DLD1 (cell line): ENCODE measurements around the gene FAM149B1.
"Not testable (repeated sequence)": the region's sequence is repeated elsewhere in the genome, so short reads cannot be mapped to it uniquely, and the experiment has no call there.

Experiments used
- in situ Hi-C: cut with HindIII; loops from 2 replicates; pipeline ENCODE4 v1.10.0; 2017; ENCODE audit warnings: low sequenced_read_pairs

Gene FAM149B1

DNA sequence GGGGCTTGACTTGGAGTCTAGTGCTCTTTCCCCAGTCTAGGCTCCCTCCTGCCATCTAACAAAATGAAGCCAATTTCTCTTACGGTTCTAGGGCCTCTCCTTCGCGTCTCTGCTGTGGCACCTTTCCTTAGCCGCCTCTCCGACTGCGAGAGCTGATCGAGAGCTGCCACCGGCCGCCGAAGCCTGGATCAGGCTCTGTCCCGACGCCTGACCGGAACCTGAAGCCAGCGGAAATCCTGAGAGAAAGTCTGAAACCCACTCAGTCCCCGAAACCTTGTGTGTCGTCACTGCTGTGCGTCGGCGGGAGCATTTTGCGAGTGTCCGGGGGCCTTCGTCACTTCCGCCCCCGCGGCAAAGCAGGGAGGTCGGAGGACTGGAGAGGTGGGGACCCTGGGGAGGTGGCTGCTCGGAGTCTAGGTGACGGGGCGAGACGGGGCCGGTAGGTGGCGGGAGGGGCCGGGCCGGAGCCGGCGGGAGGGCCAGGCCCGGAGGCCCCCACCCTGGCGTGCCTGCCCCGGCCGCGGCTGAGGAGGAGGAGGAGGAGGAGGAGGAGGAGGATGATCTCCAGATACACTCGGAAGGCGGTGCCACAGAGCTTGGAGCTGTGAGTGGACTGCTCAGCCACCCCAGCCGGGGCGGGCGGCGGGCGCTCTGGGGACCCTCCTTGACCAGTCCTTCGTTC lies at the start of gene FAM149B1, which contains the start of gene ECD:
Gene FAM149B1 (plus strand): TSS at position 337 of the 682 bp plus-strand sequence. CDS start 221 bp downstream, at position 558.
Gene ECD (minus strand): TSS at position 226 of the 682 bp plus-strand sequence. CDS start 4,071 bp downstream, outside the sequence.
- in situ Hi-C loops, result no loop called here

DNA sequence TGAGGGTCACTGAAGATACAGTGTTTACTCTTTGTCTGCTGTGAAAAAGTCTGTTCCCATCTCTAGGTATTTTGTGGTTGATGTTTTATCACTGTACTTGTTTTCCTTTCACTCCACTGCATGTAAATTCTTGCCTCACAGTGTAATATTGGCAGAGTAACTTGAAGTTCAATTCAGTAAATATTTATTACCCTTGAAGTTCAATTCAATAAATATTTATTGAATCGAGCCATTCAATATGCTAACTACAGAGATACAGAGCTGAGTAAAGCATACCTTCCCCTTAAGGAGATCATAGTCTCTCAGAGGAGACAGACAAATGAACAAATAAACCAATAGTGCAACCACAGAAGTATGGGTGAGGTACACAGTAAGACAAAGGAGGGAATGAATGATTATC lies 48.5 kb upstream of the FAM149B1 start:
- in situ Hi-C loops, result no loop called here

DNA sequence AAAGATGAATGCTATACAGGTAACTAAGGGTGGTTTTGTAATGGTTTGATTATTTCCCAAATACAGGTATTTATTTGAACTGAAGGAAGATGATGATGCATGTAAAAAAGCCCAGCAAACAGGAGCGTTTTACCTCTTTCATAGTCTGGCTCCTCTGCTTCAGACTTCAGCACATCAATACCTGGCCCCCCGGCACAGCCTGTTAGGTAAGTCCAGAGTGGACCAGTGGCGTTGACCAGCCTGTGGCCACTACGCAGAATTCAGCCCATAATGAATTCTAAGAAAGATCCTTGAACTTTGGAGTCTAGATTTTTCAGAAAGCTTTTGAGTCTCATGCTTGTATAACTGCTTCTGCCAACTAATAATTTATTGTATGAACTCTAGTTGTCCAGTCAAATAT lies 48.0 kb upstream of the FAM149B1 start:
- in situ Hi-C loops, result no loop called here

- in situ Hi-C loops, result no loop called here
These were observed 41.6 kb upstream of the FAM149B1 start for GRCh38 chr10:73126343-73126742.

GRCh38 chr10:73131301-73131700 lies 36.6 kb upstream of the FAM149B1 start:
- in situ Hi-C loops, result no loop called here

GRCh38 chr10:73131913-73132686 lies 35.8 kb upstream of the FAM149B1 start:
- in situ Hi-C loops, result no loop called here

- in situ Hi-C loops, result no loop called here
These were observed 33.2 kb upstream of the FAM149B1 start for GRCh38 chr10:73134727-73135126.

- in situ Hi-C loops, result no loop called here
These were observed 31.3 kb upstream of the FAM149B1 start for GRCh38 chr10:73136627-73137026.

- in situ Hi-C loops, result no loop called here
These were observed 28.7 kb upstream of the FAM149B1 start for GRCh38 chr10:73139251-73139650.

- in situ Hi-C loops, result no loop called here
These were observed 26.3 kb upstream of the FAM149B1 start for GRCh38 chr10:73141603-73142002.

- in situ Hi-C loops, result not testable (repeated sequence)
These were observed 17.1 kb upstream of the FAM149B1 start for GRCh38 chr10:73150633-73151413.

- in situ Hi-C loops, result no loop called here
These were observed 15.9 kb upstream of the FAM149B1 start for GRCh38 chr10:73152009-73152408.

DNA sequence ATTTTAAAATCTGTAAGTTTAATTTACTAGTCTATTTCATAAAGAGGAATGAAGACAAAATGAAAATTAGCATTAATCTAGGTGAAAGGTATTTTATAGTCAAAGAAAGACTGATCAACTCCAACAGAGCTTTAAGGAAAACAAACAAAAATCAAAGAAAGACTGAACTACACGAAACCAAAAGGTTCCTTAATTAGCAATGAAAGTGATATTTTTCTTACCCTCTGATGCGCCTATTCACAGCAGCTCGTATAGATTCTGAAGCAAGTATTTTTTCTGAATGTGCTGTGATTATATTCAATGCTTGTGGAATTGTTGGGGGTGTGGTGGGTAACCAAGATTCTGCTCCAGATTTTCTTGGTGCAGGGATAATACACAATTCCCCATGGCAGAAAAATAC lies 11.9 kb upstream of the FAM149B1 start:
- in situ Hi-C loops, result no loop called here

DNA sequence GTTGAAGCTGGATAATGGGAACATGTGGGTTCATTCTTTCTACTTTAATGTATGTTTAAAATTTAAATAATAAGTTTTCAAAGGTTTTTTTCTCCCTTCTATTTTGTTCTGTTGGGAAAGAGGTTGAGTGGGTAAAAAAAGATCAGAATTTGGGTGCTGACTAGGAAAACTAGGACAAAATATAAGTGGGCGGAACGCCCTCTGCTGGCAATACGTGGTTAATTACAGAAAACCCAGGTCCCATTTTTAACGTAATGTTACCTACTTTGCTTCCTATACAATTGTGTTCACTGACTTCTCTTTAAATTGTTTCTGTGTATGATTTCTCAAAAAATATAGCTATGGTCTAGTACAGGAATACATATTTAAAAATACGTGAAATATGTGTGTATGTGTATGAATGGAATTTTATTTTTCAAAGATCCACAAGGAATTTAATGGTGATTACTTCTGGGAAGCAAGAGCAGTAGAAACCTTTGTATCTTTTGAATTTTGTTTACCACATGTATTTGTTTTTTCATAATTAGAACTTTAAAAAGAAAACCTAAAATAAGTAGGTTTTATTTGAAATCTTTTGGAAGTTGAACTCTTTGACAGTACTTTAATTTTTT lies 8.8 kb upstream of the FAM149B1 start:
- in situ Hi-C loops, result no loop called here

DNA sequence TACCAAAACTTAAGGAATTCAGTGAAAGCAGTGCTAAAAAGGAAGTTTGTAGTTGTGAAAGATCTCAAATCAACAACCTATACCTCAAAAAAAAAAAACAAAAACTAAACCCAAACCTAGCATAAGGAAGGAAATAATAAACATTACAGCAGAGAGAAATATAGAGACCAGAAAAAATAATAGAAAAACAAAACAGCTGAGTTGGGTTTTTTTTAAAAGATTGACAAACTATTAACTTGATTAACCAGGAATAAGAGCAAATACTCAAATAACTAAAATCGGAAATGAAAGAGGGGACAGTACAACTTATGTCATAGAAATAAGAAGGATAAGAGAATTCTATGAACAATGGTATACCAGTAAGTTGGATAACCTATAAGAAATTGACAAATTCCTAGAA lies 6.8 kb upstream of the FAM149B1 start:
- in situ Hi-C loops, result no loop called here

GRCh38 chr10:73161662-73162061 lies 6.3 kb upstream of the FAM149B1 start:
- in situ Hi-C loops, result no loop called here

DNA sequence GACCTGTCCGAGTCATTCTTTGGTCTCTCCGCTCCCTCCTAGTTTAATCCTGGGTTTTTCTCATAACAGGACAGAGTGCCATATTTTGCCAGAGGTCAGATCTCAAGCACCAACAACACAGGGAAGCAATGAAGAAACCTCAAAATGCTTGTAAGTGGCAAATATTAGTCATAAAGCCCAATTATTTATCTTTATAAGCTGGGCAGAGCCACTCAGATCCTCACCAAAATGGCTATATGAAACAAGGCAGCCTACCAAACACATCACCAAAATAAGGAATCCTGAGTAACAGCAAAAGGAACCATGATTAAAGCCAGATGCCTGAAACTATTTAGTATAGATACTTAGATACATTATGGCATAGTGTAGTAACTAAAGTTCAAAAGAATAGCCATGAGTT lies 4.8 kb upstream of the FAM149B1 start:
- in situ Hi-C loops, result no loop called here

GRCh38 chr10:73166972-73167371 lies 947 bp upstream of the FAM149B1 start:
- in situ Hi-C loops, result no loop called here

GRCh38 chr10:73167458-73167782 lies 499 bp upstream of the FAM149B1 start:
- in situ Hi-C loops, result no loop called here

DNA sequence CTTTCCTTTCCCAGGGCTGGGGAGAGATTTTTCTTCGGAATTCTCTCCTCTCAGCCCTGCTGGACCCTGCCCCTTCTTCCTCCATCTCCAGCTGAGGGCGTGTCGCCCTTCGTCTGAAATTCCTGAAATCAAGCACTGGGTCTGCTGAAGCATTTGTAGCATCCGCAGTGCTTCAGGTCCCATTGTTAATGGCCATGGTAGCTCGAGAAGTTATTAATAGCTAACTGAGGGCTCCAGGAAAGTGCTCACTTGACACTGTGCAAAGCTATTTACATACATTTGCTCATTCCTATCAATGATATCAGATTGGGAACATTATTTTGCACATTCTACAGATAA lies 515 bp downstream of the FAM149B1 start:
- in situ Hi-C loops, result no loop called here

GRCh38 chr10:73169320-73169719 lies 1.4 kb downstream of the FAM149B1 start:
- in situ Hi-C loops, result no loop called here
